Kasumi-1 (cell line): ENCODE data around the gene FAM174B.

Source experiments
- DNase-seq, 2 experiments: peaks; one replicate each; lab custom pipeline; 2025; lab: John Stamatoyannopoulos, UW

FAM174B gene

GRCh38 chr15:92655178-92655995 lies at the start of gene FAM174B:
TSS of gene FAM174B (minus strand) at chr15:92655775.
- DNase-seq = no peak

DNA sequence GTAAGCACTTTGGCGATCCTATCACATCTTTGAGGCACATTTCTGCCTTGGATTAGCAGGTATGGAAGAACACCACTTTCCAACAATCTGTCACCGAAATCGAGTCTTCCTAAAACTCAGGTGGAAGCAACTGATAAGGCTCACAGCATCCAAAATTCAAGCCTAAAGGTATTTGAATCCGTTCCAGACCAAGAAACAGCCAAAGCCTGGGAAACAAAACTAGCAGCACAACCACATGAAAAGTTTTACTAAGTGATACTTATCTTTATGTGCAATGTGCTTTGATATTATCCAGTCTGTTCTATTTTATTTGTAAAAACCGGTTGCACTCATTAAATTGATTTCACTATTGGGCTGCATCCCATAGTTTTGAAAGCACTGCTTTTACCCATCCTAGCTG lies 40.5 kb upstream of the FAM174B start:
- no peak for DNase-seq

- peak; percentile 27 to 50 for DNase-seq
Measured at GRCh38 chr15:92693691-92694331, 38.2 kb upstream of the FAM174B start.

DNA sequence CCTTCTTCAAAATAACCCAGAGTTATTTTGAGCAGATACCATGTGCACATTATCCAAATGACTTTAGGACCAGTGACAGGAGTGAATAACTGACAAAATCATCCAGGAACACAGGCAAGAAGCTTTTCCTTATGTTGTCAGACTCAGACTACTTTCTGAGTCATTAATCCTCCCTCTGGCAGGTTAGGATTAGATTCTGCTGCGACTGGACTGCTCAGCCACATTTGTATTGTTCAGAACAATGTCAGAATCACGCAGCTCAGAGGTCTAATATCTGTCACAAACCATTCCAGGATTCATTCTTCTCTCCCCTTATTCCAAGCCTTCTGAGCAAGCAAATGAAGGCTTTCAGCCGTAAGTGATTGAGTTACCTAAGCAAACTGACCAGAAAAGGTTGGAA lies 34.8 kb upstream of the FAM174B start:
- no peak for DNase-seq

GRCh38 chr15:92687746-92688145 lies 32.2 kb upstream of the FAM174B start:
- no peak for DNase-seq

GRCh38 chr15:92687195-92687602 lies 31.6 kb upstream of the FAM174B start:
- no peak for DNase-seq

GRCh38 chr15:92683511-92683834 lies 27.9 kb upstream of the FAM174B start:
- DNase-seq = no peak

DNA sequence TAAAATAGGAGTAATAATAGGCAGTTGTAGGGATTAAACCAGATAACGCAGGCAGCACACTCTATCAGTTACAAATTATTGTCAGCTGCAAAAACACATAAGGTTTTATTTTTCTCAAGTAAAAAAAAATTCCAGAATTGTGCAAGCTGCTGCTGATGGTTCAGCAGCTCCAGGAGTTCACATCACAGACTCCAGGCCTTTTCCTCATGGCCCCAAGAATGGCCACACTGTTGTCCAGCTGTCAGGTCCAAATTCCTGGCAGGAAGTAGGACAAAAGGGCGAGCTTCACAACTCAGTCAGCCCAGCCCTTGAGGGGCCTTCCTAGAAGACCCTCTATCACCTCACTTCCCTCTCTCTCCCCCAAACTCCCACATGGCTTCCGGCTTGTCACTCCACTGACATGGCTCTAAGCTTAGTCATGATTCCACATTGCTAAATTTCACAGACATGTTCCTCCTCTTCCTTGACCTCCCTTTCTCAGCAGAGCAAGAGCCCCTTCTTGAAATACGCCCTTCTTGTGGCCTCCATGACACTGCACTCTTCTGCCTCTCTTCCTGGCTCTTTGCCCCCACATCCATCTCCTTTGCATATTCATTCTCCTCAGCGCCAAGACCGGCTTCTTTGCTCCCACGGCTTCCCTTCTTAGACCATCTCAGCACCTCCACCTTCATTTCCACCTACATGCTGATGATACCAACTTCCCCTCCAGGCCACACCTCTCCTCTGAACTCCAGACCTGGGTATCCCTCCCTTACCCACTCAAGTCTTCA lies 27.4 kb upstream of the FAM174B start:
- no peak for DNase-seq

DNA sequence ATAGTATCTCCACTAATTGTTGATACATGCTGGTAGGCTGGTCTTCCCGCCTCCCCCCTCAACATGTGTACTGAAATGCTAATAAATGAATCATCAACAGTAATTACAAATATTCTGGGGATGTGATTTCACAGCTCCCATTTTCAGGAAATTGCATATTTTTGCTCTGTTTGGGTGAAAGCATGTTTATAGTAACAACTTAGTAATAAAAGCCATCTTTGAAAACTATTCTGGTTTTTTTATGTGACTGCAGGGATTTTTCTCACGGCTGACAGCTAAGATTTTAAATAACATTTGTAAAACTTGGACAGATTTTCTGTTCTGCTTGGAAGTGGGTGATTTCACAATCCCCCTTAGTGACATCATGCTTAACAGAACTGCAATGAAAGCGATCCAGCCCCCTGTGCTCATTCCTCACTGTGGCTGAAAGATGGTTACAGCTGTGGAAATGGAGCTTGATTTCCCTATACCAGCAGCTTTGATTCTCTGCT lies 25.6 kb upstream of the FAM174B start:
- DNase-seq = no peak

- DNase-seq = no peak
Measured at GRCh38 chr15:92677999-92678398, 22.4 kb upstream of the FAM174B start.

DNA sequence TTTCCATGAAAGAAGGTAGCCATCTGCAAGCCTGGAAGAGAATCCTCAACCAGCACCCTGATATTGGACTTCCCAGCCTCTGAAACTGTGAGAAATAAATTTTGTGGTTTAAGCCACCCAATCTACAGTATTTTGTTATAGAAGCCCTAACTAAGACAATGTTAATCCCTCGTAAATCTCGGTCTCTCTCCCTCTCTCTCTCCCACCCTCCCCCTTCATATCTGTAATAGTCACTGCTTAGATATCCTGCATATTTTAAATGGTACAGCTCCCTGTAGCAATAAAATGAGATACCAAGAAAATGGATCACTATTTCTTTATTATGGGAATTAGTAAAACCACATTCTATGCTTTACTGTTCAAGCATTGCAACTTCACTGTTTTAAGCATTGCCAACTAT lies 21.0 kb upstream of the FAM174B start:
- no peak for DNase-seq

- no peak for DNase-seq
Measured at GRCh38 chr15:92675485-92675884, 19.9 kb upstream of the FAM174B start.

GRCh38 chr15:92674347-92674746 lies 18.8 kb upstream of the FAM174B start:
- no peak for DNase-seq

- no peak for DNase-seq
Measured at GRCh38 chr15:92672102-92672501, 16.5 kb upstream of the FAM174B start.

- DNase-seq = no peak
Measured at GRCh38 chr15:92671406-92671805, 15.8 kb upstream of the FAM174B start.

- no peak for DNase-seq
Measured at GRCh38 chr15:92670621-92671020, 15.0 kb upstream of the FAM174B start.

DNA sequence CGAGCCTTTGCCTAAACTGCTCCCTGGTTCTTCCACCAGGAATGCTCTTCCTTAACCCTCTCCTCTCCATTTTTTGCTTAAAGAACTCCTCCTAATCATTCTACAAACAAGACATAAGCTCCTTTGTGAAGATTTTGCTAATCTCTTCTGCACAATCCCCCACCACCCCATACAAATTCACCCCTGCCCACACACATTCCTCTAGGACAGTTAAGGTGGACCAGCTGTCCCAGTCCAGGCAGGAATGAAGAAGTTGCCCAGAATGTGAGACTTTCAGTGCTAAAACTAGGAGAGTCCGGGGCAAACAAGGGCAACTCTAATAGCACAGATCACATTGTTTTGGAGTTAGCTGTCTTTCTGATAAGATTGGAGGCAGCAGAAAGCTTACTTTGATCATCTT lies 13.9 kb upstream of the FAM174B start:
- no peak for DNase-seq

DNA sequence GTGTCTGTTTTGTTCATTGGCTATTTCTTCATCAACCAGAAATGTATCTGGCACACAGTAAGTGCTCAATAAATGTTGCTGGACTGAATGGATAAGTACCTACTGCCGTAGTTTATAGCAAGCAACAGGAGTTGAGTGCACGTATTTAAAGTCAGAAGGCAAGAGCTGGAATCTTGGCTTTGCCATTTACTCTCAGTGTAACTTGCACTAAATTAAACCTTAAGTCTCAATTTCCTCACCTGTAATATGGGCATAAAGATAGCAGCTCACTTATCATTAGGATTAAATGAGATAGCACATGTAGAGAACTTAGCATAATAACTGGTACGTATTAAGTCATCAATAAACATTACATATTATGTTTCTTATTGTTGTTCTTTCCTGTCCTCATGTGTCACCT lies 13.0 kb upstream of the FAM174B start:
- DNase-seq = no peak

DNA sequence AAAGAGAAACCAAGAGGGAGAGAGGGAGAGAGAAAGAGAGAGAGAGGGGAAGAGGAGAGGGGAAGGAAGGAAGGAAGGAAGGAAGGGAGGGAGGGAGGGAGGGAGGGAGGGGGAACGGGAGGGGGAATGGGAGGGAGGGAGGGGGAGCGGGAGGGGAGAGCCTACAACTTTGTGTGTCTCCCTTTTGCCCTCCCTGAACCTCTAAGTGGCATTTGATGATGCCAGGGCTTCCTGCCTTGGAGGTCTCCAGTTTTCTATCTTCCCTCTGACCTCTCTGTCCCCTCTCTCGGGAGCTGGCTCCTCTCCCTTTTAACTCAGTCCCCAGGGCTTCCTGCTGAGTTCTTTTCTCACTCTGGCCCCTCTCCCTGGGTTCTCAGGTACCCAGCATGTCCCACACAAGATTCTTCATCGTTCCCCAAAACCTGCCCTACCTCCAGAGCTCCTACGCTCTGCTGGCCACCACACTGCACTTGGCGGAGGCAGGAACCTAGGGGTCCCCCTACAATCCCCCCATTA lies 12.5 kb upstream of the FAM174B start:
- no peak for DNase-seq

- no peak for DNase-seq
Measured at GRCh38 chr15:92667287-92667904, 11.8 kb upstream of the FAM174B start.

DNA sequence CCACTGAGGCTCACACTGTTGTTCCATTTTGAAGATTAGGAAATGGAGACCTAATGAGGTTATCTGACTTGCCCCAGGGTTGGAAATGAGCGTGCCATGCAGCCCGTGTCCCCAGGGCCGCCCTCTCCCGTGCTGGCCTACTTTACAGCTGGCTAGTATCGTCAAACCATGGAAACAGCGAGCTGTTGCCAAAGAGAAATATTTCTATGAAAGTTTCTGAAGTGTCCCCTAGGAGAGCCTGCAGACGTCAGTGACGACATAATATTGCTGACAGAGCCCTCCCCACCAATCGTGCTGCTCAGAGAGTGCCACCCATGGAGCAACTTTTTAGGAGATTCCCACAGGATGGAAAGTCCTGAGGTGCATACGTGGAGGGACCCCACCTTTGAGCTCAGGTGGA lies 11.2 kb upstream of the FAM174B start:
- no peak for DNase-seq

DNA sequence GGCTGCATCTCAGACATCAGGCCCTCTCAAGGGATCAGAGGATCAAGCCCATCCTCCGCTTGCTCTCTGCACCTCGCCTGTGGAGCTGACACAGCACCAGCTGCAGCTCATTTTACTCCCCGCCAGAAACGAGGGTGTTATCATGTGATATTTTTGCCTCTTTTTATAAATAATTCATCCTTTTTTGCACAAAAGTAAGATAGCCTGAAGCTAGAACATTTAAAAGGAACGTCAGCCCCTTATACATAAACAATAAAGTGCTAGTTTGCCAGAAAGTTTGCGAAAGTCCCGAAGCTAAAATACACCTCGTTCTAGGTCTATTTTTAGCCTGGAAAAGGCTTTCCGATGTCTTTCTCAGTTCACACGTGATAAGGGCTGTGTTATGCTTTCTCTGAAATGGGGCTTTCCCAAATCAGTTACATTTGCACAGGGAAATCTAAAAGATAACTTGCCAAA lies 9.6 kb upstream of the FAM174B start:
- DNase-seq = no peak
